H4 (cell line): Measurements from ENCODE around the gene DMRTC2. TPM values are rescaled to one million over a fixed set of nuclear protein-coding genes. Genes with fewer than 3 reads are reported as not detected.

Experiments
- DNase-seq: peaks from one replicate; pipeline ENCODE4 v3.0.0-alpha.2; 2015; ENCODE audit warnings: low spot score
- total RNA-seq: library from RNA; depleted of rRNA; stranded (reverse); fragments of >200 nt; shearing (Covaris generic); gene quantifications from 2 replicates; pipeline ENCODE4 v1.2.3, GENCODE V29; 2014; rRNA removed

DMRTC2 gene
- not detected in 2 replicates for total RNA-seq

GRCh38 chr19:41845001-41845050 lies at the start of gene DMRTC2:
Gene DMRTC2 (plus strand): TSS chr19:41845042. CDS start chr19:41847429, 2,387 bp downstream.
- DNase-seq: no peak

GRCh38 chr19:41796362-41796761 lies 48.5 kb upstream of the DMRTC2 start, which contains the start of gene CEACAM3:
Gene CEACAM3 (plus strand): TSS chr19:41796587. CDS start chr19:41796678, 91 bp downstream.
- no peak for DNase-seq

- no peak for DNase-seq
Observed at GRCh38 chr19:41796901-41797300, 47.9 kb upstream of the DMRTC2 start.

GRCh38 chr19:41799444-41800000 lies 45.3 kb upstream of the DMRTC2 start:
- no peak for DNase-seq

- no peak for DNase-seq
Observed at GRCh38 chr19:41801031-41801430, 43.8 kb upstream of the DMRTC2 start.

GRCh38 chr19:41801792-41802211 lies 43.0 kb upstream of the DMRTC2 start:
- DNase-seq: no peak

- DNase-seq: no peak
Observed at GRCh38 chr19:41802770-41803169, 42.1 kb upstream of the DMRTC2 start.

- no peak for DNase-seq
Observed at GRCh38 chr19:41804336-41804735, 40.5 kb upstream of the DMRTC2 start.

GRCh38 chr19:41807176-41807575 lies 37.7 kb upstream of the DMRTC2 start:
- no peak for DNase-seq

- no peak for DNase-seq
Observed at GRCh38 chr19:41808663-41809566, 35.9 kb upstream of the DMRTC2 start.

- no peak for DNase-seq
Observed at GRCh38 chr19:41810301-41810700, 34.5 kb upstream of the DMRTC2 start.

GRCh38 chr19:41811036-41811435 lies 33.8 kb upstream of the DMRTC2 start:
- DNase-seq: no peak

- no peak for DNase-seq
Observed at GRCh38 chr19:41811981-41812380, 32.9 kb upstream of the DMRTC2 start.

- DNase-seq: no peak
Observed at GRCh38 chr19:41813911-41814310, 30.9 kb upstream of the DMRTC2 start.

GRCh38 chr19:41815301-41815700 lies 29.5 kb upstream of the DMRTC2 start:
- no peak for DNase-seq

- no peak for DNase-seq
Observed at GRCh38 chr19:41816761-41817160, 28.1 kb upstream of the DMRTC2 start.

GRCh38 chr19:41821003-41821735 lies 23.7 kb upstream of the DMRTC2 start:
- peak; percentile 31 for DNase-seq

GRCh38 chr19:41837981-41838708 lies 6.7 kb upstream of the DMRTC2 start:
- no peak for DNase-seq

GRCh38 chr19:41839211-41839610 lies 5.6 kb upstream of the DMRTC2 start:
- DNase-seq: no peak

- no peak for DNase-seq
Observed at GRCh38 chr19:41843371-41843770, 1.5 kb upstream of the DMRTC2 start.

GRCh38 chr19:41844601-41845000 lies 241 bp upstream of the DMRTC2 start, which contains the start of gene LYPD4:
Gene LYPD4 (minus strand): TSS chr19:41844683. CDS start chr19:41839285, 5,398 bp downstream.
- DNase-seq: no peak

- DNase-seq: no peak
Observed at GRCh38 chr19:41845051-41845590, 279 bp downstream of the DMRTC2 start.
